GM18909 (cell line): Measurements from ENCODE around the gene PPP4R2.

Experiments
- ATAC-seq: cut with Tn5 transposase; IDR thresholded peaks from one replicate; pipeline ENCODE4 v1.9.1; 2021; ENCODE audit warnings: mild to moderate bottlenecking; ENCODE audit not compliant: unreplicated experiment, poor library complexity

PPP4R2 gene

GRCh38 chr3:73107215-73107614 lies 110.6 kb downstream of the PPP4R2 start:
- no peak for ATAC-seq

GRCh38 chr3:73107676-73108187 lies 111.1 kb downstream of the PPP4R2 start:
- no peak for ATAC-seq

- no peak for ATAC-seq
Measured at GRCh38 chr3:73108750-73109149, 112.1 kb downstream of the PPP4R2 start.

GRCh38 chr3:73110530-73110929 lies 113.9 kb downstream of the PPP4R2 start:
- no peak for ATAC-seq

- ATAC-seq, result no peak
Measured at GRCh38 chr3:73114711-73115110, 118.1 kb downstream of the PPP4R2 start.

GRCh38 chr3:73115806-73116205 lies 119.2 kb downstream of the PPP4R2 start:
- no peak for ATAC-seq
